ENCODE measurements around the gene TP53INP2.

- no peak for TF ChIP-seq CTCF (IDR thresholded peaks at IDR 0.05)
- no peak for TF ChIP-seq POLR2A (IDR thresholded peaks at IDR 0.05)
Observed at GRCh38 chr20:34755367-34755766, 51.2 kb downstream of the TP53INP2 start.
